ENCODE results near the gene LDLRAD2.
"Not testable (repeated sequence)": the region's sequence is repeated elsewhere in the genome, so short reads cannot be mapped to it uniquely, and the experiment has no call there.

DNA sequence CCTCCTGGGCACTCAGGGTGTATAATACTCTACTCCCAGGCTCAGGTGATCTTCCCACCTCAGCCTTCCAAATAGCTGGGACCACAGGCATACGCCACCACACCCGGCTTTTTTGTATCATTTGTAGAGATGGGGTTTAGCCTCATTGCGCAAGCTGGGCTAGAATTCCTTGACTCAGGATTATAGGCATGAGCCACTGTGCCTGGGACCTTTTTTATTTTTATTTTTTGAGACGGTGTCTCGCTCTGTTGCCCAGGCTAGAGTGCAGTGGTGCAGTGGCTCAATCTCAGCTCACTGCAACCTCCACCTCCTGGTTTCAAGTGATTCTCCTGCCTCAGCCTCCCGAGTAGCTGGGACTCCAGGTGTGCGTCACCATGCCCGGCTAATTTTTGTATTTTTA is 45.0 kb upstream of the LDLRAD2 start:
- TF ChIP-seq CTCF (IDR thresholded peaks at IDR 0.05; ENCODE audit: low read depth, low read length, missing input control); RXRA (IDR thresholded peaks at IDR 0.05); SP1 (IDR thresholded peaks at IDR 0.05): not testable (repeated sequence)
- TF ChIP-seq, protein P1, sequence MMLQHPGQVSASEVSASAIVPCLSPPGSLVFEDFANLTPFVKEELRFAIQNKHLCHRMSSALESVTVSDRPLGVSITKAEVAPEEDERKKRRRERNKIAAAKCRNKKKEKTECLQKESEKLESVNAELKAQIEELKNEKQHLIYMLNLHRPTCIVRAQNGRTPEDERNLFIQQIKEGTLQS (IDR thresholded peaks at IDR 0.05), result not testable (repeated sequence)
- TF ChIP-seq, protein P2, sequence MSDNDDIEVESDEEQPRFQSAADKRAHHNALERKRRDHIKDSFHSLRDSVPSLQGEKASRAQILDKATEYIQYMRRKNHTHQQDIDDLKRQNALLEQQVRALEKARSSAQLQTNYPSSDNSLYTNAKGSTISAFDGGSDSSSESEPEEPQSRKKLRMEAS (IDR thresholded peaks at IDR 0.05), result not testable (repeated sequence)
